Hepatocyte (in vitro differentiated cells): ENCODE results near the gene CREB3. TPM values are rescaled to one million over a fixed set of nuclear protein-coding genes. Genes with fewer than 3 reads are reported as not detected.

Source experiments
- DNase-seq: peaks from one replicate; pipeline ENCODE4 v3.0.0-alpha.2; 2016; ENCODE audit warnings: low spot score
- H2AFZ ChIP-seq: fragments of 200-600 bp; sonication (generic); 2 replicates; pipeline ENCODE4 v1.6.0; 2016; ENCODE audit warnings: antibody characterized with exemption, mild to moderate bottlenecking
- H3K27ac ChIP-seq: fragments of 200-600 bp; sonication (generic); 2 replicates; pipeline ENCODE4 v1.5.1; 2016; ENCODE audit warnings: mild to moderate bottlenecking
- H3K27me3 ChIP-seq: fragments of 200-600 bp; sonication (generic); 2 replicates; pipeline ENCODE4 v1.6.1; 2016
- H3K36me3 ChIP-seq: fragments of 200-600 bp; sonication (generic); replicated peaks from 2 replicates; pipeline ENCODE4 v1.5.1; 2016; ENCODE audit warnings: low read depth; ENCODE audit not compliant: insufficient read depth
- H3K4me1 ChIP-seq: fragments of 200-600 bp; sonication (generic); 2 replicates; pipeline ENCODE4 v1.5.1; 2016; ENCODE audit warnings: mild to moderate bottlenecking, moderate library complexity; ENCODE audit not compliant: insufficient read depth
- H3K4me2 ChIP-seq: fragments of 200-600 bp; sonication (generic); 2 replicates; pipeline ENCODE4 v1.6.0; 2016
- H3K4me3 ChIP-seq: fragments of 200-600 bp; sonication (generic); 2 replicates; pipeline ENCODE4 v1.5.1; 2016; ENCODE audit warnings: mild to moderate bottlenecking
- H3K79me2 ChIP-seq: fragments of 200-600 bp; sonication (generic); 2 replicates; pipeline ENCODE4 v1.6.0; 2017; ENCODE audit warnings: mild to moderate bottlenecking
- H3K9me2 ChIP-seq: fragments of 200-600 bp; sonication (generic); replicated peaks from 2 replicates; pipeline ENCODE4 v1.6.0; 2017; ENCODE audit warnings: mild to moderate bottlenecking; ENCODE audit not compliant: insufficient read depth
- H3K9me3 ChIP-seq: fragments of 200-600 bp; sonication (generic); 2 replicates; pipeline ENCODE4 v1.5.1; 2016; ENCODE audit warnings: low read depth, mild to moderate bottlenecking
- H4K20me1 ChIP-seq: fragments of 200-600 bp; sonication (generic); 2 replicates; pipeline ENCODE4 v1.6.0; 2016; ENCODE audit warnings: mild to moderate bottlenecking; ENCODE audit not compliant: insufficient read depth, poor library complexity, severe bottlenecking
- EZH2 ChIP-seq: fragments of 200-600 bp; sonication (generic); IDR thresholded peaks from 2 replicates; pipeline ENCODE4 v1.6.1; 2016; ENCODE audit warnings: antibody characterized with exemption, mild to moderate bottlenecking, borderline replicate concordance
- EZH2phosphoT487 ChIP-seq: fragments of 200-600 bp; sonication (generic); IDR thresholded peaks from one replicate; pipeline ENCODE4 v1.6.1; 2018; ENCODE audit warnings: antibody characterized with exemption, mild to moderate bottlenecking, low read depth, moderate library complexity; ENCODE audit not compliant: unreplicated experiment, severe bottlenecking
- WGBS: methylation state at CpG from one replicate; pipeline ENCODE4 v1.1.6; 2016; ENCODE audit warnings: low lambda C conversion rate; ENCODE audit errors: missing lambda C conversion rate; 5-methylcytosine and 5-hydroxymethylcytosine counted together
- polyA plus RNA-seq: library from polyadenylated mRNA; unstranded; fragments of >200 nt; fragmentation: Nextera tagmentation; extraction: Ambion mirVana; gene quantifications from 2 replicates; pipeline ENCODE4 v1.2.1, GENCODE V29; 2016
- total RNA-seq: library from RNA; depleted of rRNA; stranded (reverse); fragments of >200 nt; gene quantifications from 2 replicates; pipeline ENCODE4 v1.2.3, GENCODE V29; 2014
- TF ChIP-seq, protein P1 (sequence below): fragments of 200-600 bp; sonication (generic); IDR thresholded peaks from 2 replicates; pipeline ENCODE4 v1.5.1; 2016; ENCODE audit warnings: antibody characterized with exemption, mild to moderate bottlenecking; ENCODE audit not compliant: poor library complexity

Gene CREB3
- total and polyA plus RNA-seq, 2 experiments from 2014 or later, result 54.6 to 79.9 TPM

DNA sequence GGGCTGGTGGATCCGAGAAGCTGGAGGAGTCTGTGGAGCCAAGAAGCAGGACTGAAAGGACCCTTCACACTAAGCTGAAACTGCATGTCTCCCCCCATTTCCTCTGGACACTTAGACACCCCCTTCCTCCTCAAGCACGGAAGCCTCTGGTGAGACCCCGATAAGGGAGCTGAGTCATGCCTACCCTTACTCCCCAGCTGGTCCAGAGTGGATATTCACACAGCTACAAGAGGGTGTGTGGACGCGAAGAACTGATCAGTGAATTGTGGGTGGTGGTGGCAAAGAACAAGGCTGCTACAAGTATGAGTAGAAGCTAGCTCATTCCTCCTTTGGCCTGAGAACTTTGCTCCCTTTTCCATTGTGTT lies 4.8 kb upstream of the CREB3 start:
- 57% methylated on average over 5 of the region's 5 CpGs for WGBS
- H4K20me1 ChIP-seq, result peaks cover 27% of the 10 kb centered on the region
- H3K36me3 ChIP-seq, result no peaks in the 10 kb centered on the region
- peaks cover 64% of the 10 kb centered on the region for H3K79me2 ChIP-seq
- no peaks in the 10 kb centered on the region for H3K27me3 ChIP-seq
- H2AFZ ChIP-seq, result no peak overlapping the region
- peak overlapping the region; percentile 89 for H3K4me2 ChIP-seq
- DNase-seq, result no peak
- peak overlapping the region; percentile 92 for H3K27ac ChIP-seq
- H3K4me3 ChIP-seq, result no peak overlapping the region
- H3K9me3 ChIP-seq, result no peaks in the 10 kb centered on the region
- TF ChIP-seq EZH2, result no peak
- TF ChIP-seq, protein P1, sequence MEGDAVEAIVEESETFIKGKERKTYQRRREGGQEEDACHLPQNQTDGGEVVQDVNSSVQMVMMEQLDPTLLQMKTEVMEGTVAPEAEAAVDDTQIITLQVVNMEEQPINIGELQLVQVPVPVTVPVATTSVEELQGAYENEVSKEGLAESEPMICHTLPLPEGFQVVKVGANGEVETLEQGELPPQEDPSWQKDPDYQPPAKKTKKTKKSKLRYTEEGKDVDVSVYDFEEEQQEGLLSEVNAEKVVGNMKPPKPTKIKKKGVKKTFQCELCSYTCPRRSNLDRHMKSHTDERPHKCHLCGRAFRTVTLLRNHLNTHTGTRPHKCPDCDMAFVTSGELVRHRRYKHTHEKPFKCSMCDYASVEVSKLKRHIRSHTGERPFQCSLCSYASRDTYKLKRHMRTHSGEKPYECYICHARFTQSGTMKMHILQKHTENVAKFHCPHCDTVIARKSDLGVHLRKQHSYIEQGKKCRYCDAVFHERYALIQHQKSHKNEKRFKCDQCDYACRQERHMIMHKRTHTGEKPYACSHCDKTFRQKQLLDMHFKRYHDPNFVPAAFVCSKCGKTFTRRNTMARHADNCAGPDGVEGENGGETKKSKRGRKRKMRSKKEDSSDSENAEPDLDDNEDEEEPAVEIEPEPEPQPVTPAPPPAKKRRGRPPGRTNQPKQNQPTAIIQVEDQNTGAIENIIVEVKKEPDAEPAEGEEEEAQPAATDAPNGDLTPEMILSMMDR, result no peak
- no peak for TF ChIP-seq EZH2phosphoT487
- no peaks in the 10 kb centered on the region for H3K9me2 ChIP-seq
- H3K4me1 ChIP-seq, result peaks cover 42% of the 10 kb centered on the region

DNA sequence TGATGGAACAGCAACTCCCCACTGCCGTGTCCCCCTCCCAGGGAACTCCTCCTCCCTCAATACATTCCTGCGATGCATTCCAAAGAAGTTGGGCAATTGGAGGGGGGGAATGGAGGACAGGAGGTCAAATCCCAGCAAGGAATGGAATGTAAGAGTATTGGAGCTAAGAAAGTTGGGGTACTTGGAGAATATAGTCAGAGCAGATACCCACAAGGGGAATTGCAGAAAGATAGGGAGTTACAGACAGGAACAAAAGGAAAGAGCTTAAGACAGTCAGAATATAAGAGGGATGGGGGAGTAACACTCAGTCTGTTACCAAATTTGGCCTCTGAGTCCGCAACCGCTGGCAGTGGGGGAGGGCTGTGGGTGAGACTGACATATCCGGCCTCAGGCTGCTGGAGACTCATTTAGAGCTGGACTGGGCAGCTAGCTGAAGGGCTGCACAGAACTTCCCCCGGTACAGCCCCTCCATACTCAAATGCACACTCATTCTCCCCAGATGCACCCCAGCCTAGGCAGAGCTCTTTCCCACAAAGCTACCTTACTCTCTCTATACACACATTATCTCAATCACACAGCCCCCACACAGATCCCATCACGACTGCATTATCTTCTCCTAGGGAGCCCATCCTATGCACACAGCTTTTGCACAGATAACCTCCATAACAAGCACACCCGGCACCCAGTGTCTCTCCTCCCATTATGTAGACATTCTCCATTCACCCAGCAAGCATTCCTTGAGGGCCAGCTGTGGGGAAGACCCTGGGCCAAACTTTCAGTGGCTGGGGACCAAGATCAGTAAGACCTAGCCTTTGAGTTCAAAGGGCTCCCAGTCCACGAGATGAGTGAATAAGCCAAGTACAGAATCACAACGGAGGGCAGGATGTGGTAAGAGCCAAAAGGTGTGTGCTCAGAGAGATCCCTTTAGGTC lies 4.2 kb upstream of the CREB3 start:
- Histone ChIP-seq H3K4me2 (peak overlapping the region; percentile 89), H3K9me2 (no peaks in the 10 kb centered on the region), H3K79me2 (peaks cover 64% of the 10 kb centered on the region), H3K27me3 (no peaks in the 10 kb centered on the region), H3K9me3 (no peaks in the 10 kb centered on the region), H3K27ac (peak overlapping the region; percentile 92), H3K36me3 (no peaks in the 10 kb centered on the region), H2AFZ (no peak overlapping the region), H3K4me1 (peaks cover 43% of the 10 kb centered on the region), H3K4me3 (no peak overlapping the region), H4K20me1 (peaks cover 27% of the 10 kb centered on the region)
- no peak for TF ChIP-seq EZH2phosphoT487
- TF ChIP-seq, protein P1, result no peak
- no peak for TF ChIP-seq EZH2
- peak; percentile 66 for DNase-seq
- WGBS, result 7% methylated on average over 10 of the region's 10 CpGs

DNA sequence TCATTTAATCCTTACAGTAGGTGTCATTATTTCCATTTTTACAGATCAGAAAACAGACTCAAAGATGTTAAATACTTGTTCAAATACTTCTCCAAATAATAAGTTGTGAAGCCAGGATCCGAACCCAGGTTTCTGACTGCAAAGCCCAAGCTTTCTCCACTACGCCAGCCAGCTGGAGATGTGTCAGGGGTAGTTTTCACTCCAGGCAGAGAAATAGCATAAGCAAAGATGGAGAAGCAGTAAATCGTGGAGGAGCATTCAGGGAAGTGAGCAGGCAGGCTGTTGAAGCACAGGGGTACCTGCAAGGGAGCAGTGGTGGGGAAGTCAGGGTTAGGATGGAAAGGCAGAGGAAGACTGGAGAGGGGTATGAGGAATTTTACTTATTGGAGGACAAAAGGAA lies 3.4 kb upstream of the CREB3 start:
- H3K79me2 ChIP-seq, result peaks cover 72% of the 10 kb centered on the region
- no peak overlapping the region for H3K4me3 ChIP-seq
- H3K4me1 ChIP-seq, result peaks cover 51% of the 10 kb centered on the region
- 78% methylated on average over 3 of the region's 3 CpGs for WGBS
- no peaks in the 10 kb centered on the region for H3K27me3 ChIP-seq
- H4K20me1 ChIP-seq, result peaks cover 27% of the 10 kb centered on the region
- H3K9me2 ChIP-seq, result no peaks in the 10 kb centered on the region
- no peaks in the 10 kb centered on the region for H3K36me3 ChIP-seq
- peak overlapping the region; percentile 89 for H3K4me2 ChIP-seq
- no peak for DNase-seq
- peak overlapping the region; percentile 92 for H3K27ac ChIP-seq
- TF ChIP-seq EZH2phosphoT487, result no peak
- TF ChIP-seq EZH2, result no peak
- TF ChIP-seq, protein P1, result no peak
- no peak overlapping the region for H2AFZ ChIP-seq
- H3K9me3 ChIP-seq, result no peaks in the 10 kb centered on the region
